ENCODE measurements around the gene ZNF629. TPM values are rescaled to one million over a fixed set of nuclear protein-coding genes. Genes with fewer than 3 reads are reported as not detected.

The ZNF629 gene
- polyA plus RNA-seq, 1 of the 3 experiments (the other 2 are of a cell fraction): 4.7 TPM

- peaks cover 12 to 26% of the 10 kb centered on the region in 2 experiments; a peak in 3 of 4 replicates for H3K4me1 ChIP-seq (ENCODE audit: control insufficient read depth in 1 of 2, insufficient read depth in 2 of 2, low read depth in 1 of 2, low read length in 1 of 2)
Measured at GRCh38 chr16:30779596-30779995, 7.4 kb downstream of the ZNF629 start.

DNA sequence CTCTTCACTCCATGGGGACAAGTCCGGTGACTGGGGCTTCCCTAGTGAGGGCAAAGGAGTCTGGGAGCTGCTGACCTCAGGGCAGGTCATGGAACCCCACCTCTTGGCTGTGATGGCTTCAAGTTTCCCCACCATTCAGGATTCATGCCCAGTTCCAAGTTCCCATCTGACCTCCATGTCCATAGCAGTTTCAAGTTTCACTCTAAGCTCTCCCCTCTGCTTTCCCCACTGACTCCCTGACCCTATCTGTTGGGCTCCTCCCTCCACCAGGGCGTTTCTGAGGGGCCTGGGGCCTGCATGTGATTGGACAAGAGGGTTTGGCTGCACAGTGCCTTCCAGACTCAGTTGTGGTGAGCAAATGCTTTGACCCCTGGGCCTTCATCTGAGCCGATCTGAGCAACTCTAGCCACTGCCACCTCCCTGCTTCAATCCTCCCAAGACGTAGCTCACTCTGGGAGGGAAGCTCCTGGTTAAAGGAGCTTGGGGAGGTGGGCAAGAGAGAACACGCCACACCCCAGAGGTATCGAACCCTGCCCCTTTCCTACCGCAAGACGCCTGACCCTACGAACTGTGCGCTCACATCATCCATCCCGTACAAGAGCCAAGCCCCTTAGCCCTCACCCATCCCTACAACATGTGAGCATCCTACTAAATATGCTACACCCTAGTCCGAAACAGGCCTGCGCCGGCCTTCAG is 8.3 kb downstream of the ZNF629 start:
- H3K4me2 ChIP-seq: no peak overlapping the region
- CTCF ChIA-PET: interaction anchor here (0.6 to 1.4 kb wide), 3 partner anchors 36 to 156 kb away, joined by 3 read pairs; no protein-coding TSS in a partner anchor
- 95% methylated on average over 14 of the region's 14 CpGs for WGBS (ENCODE audit: low lambda C conversion rate)
- H3K36me3 ChIP-seq (replicated peaks in 1 of 2; ENCODE audit: control insufficient read depth in 1 of 2, insufficient read depth in 2 of 2, low read length in 1 of 2): peaks cover 12 to 46% of the 10 kb centered on the region in 2 experiments
- H3K9me3 ChIP-seq: no peaks in the 10 kb centered on the region
- peaks cover 22% of the 10 kb centered on the region; the same call in 1 of the 2 replicates for H3K79me2 ChIP-seq (ENCODE audit: insufficient read depth)
- H3K4me3 ChIP-seq (ENCODE audit: low read depth in 2 of 2, low read length in 1 of 2): no peak overlapping the region
- no peaks in the 10 kb centered on the region for H3K9me2 ChIP-seq
- POLR2A ChIA-PET: interaction anchor here (0.6 to 1.7 kb wide), 4 partner anchors 32 to 114 kb away, joined by 3 to 4 read pairs (median 4); no protein-coding TSS in a partner anchor
- H3K27ac ChIP-seq (ENCODE audit: low read depth in 2 of 2, low read length in 1 of 2): no peak overlapping the region
- no peak overlapping the region for H3K9ac ChIP-seq
- no peak for DNase-seq
- no peaks in the 10 kb centered on the region for H3K27me3 ChIP-seq (ENCODE audit: insufficient read depth)
- H3F3A ChIP-seq (replicated peaks; ENCODE audit: insufficient read depth): peaks cover 31% of the 10 kb centered on the region
- H3K4me1 ChIP-seq (ENCODE audit: control insufficient read depth in 1 of 2, insufficient read depth in 2 of 2, low read depth in 1 of 2, low read length in 1 of 2): peaks cover 12 to 29% of the 10 kb centered on the region in 2 experiments; a peak in 3 of 4 replicates
- no peak overlapping the region for H2AFZ ChIP-seq (ENCODE audit: low read depth)
- no peak for TF ChIP-seq CHD2 (IDR thresholded peaks at IDR 0.05; ENCODE audit: low read length, partially characterized antibody)
- TF ChIP-seq RXRA (IDR thresholded peaks at IDR 0.05; ENCODE audit: borderline replicate concordance, low read depth): no peak
- TF ChIP-seq, protein P1, sequence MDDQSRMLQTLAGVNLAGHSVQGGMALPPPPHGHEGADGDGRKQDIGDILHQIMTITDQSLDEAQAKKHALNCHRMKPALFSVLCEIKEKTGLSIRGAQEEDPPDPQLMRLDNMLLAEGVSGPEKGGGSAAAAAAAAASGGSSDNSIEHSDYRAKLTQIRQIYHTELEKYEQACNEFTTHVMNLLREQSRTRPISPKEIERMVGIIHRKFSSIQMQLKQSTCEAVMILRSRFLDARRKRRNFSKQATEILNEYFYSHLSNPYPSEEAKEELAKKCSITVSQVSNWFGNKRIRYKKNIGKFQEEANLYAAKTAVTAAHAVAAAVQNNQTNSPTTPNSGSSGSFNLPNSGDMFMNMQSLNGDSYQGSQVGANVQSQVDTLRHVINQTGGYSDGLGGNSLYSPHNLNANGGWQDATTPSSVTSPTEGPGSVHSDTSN (IDR thresholded peaks at IDR 0.05): no peak
- no peaks in the 10 kb centered on the region for H4K20me1 ChIP-seq (ENCODE audit: insufficient read depth)

More at GRCh38 chr16:30779596-30779995, 7.4 kb downstream of the ZNF629 start:
- Histone ChIP-seq H3K36me3 (replicated peaks in 1 of 2; ENCODE audit: control insufficient read depth in 1 of 2, insufficient read depth in 2 of 2, low read length in 1 of 2) (peaks cover 12 to 45% of the 10 kb centered on the region in 2 experiments), H3F3A (replicated peaks; ENCODE audit: insufficient read depth) (peaks cover 29% of the 10 kb centered on the region), H3K9ac (no peak overlapping the region), H3K9me2 (no peaks in the 10 kb centered on the region), H3K4me2 (no peak overlapping the region), H4K20me1 (ENCODE audit: insufficient read depth) (no peaks in the 10 kb centered on the region), H3K27ac (ENCODE audit: low read depth in 2 of 2, low read length in 1 of 2) (no peak overlapping the region), H3K79me2 (ENCODE audit: insufficient read depth) (peaks cover 25% of the 10 kb centered on the region), H3K9me3 (no peaks in the 10 kb centered on the region), H2AFZ (ENCODE audit: low read depth) (no peak overlapping the region), H3K27me3 (ENCODE audit: insufficient read depth) (no peaks in the 10 kb centered on the region), H3K4me3 (ENCODE audit: low read depth in 2 of 2, low read length in 1 of 2) (no peak overlapping the region)
- TF ChIP-seq FOSL2 (IDR thresholded peaks at IDR 0.05; ENCODE audit: borderline replicate concordance, low read depth) (no peak), NFIC (IDR thresholded peaks at IDR 0.05; ENCODE audit: borderline replicate concordance) (no peak), RXRA (IDR thresholded peaks at IDR 0.05; ENCODE audit: borderline replicate concordance, low read depth) (no peak), MXI1 (IDR thresholded peaks at IDR 0.05; ENCODE audit: low read depth, low read length) (no peak), MAX (IDR thresholded peaks at IDR 0.05; ENCODE audit: low read depth) (no peak), TCF12 (IDR thresholded peaks at IDR 0.05) (no peak)
- TF ChIP-seq, protein P1 (IDR thresholded peaks at IDR 0.05): no peak
- TF ChIP-seq, protein P2, sequence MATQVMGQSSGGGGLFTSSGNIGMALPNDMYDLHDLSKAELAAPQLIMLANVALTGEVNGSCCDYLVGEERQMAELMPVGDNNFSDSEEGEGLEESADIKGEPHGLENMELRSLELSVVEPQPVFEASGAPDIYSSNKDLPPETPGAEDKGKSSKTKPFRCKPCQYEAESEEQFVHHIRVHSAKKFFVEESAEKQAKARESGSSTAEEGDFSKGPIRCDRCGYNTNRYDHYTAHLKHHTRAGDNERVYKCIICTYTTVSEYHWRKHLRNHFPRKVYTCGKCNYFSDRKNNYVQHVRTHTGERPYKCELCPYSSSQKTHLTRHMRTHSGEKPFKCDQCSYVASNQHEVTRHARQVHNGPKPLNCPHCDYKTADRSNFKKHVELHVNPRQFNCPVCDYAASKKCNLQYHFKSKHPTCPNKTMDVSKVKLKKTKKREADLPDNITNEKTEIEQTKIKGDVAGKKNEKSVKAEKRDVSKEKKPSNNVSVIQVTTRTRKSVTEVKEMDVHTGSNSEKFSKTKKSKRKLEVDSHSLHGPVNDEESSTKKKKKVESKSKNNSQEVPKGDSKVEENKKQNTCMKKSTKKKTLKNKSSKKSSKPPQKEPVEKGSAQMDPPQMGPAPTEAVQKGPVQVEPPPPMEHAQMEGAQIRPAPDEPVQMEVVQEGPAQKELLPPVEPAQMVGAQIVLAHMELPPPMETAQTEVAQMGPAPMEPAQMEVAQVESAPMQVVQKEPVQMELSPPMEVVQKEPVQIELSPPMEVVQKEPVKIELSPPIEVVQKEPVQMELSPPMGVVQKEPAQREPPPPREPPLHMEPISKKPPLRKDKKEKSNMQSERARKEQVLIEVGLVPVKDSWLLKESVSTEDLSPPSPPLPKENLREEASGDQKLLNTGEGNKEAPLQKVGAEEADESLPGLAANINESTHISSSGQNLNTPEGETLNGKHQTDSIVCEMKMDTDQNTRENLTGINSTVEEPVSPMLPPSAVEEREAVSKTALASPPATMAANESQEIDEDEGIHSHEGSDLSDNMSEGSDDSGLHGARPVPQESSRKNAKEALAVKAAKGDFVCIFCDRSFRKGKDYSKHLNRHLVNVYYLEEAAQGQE (IDR thresholded peaks at IDR 0.05; ENCODE audit: low read depth, low read length): no peak
- DNase-seq: no peak
- 95% methylated on average over 6 of the region's 6 CpGs for WGBS (ENCODE audit: low lambda C conversion rate)
- POLR2A ChIA-PET: no interaction called here
- CTCF ChIA-PET: no interaction called here

All from SK-N-SH (cell line).